Stimulated activated CD4-positive, alpha-beta T cell treated with anti-CD3 and anti-CD28 coated beads, Interleukin-12 subunit alpha, Interleukin-12 subunit beta, amount 100 ng/mL, for 4 hours (primary cell): Measurements from ENCODE around the gene KDM1B.
A peak's percentile ranks its signal among the peaks of the same experiment; 100 is the strongest.

Source experiments
- DNase-seq: peaks from one replicate; pipeline ENCODE4 v3.0.0-alpha.2; 2020

The KDM1B gene

DNA sequence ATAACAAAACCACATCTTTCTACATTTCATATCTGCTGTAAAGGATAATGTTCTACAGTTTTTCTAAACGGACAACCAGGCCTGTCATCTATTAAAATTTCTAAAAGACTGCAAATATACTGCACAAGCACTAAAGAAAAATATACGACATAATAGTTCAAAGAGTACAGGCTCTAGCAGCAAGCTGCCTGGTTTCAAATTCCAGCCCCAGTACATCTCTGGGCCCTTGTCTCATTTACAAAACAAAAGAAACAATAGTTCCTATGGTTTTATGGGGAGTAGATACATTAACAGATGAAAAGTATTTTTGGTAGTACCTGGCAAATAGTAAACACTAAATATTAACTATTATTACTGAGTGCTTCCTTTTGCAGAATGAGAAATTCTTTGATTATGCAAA, 85.0 kb downstream of the KDM1B start:
- no peak for DNase-seq

DNA sequence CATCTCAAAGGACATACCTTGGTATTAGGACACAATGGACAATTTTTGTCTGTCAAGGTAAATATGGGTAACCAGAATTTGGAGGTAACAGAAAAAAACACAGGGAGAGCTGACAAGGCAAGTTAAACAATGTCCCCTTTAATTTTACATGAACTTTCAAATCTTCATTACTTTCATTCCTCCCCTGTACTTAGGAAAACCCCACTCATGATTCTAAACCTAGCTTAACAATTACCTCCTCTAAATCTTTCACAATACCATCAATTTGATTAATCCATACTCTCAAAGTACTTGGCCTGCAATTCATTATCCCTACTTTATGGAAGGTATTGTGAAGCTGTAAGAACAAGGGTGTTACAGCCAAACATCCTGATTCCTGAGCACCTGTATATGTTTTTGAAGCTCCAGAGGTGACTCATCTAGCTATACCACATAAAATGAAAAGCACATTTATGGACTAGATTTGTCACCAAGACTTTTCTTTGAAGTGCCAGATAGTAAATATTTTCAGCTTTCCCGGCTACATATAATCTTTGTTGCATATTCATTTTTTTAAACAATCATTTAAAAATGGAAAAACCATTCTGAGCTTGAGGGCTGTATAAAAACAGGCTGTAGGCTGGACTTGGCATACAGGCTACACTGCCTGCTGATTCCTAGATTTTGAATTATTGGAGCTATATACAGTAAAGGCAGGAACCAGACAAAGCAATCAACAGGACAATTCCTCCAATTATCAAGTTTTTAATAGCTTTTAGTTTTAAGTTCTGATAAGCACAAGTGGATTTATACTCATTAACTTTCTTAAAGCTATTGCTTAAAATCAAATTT, 86.2 kb downstream of the KDM1B start:
- DNase-seq: no peak

DNA sequence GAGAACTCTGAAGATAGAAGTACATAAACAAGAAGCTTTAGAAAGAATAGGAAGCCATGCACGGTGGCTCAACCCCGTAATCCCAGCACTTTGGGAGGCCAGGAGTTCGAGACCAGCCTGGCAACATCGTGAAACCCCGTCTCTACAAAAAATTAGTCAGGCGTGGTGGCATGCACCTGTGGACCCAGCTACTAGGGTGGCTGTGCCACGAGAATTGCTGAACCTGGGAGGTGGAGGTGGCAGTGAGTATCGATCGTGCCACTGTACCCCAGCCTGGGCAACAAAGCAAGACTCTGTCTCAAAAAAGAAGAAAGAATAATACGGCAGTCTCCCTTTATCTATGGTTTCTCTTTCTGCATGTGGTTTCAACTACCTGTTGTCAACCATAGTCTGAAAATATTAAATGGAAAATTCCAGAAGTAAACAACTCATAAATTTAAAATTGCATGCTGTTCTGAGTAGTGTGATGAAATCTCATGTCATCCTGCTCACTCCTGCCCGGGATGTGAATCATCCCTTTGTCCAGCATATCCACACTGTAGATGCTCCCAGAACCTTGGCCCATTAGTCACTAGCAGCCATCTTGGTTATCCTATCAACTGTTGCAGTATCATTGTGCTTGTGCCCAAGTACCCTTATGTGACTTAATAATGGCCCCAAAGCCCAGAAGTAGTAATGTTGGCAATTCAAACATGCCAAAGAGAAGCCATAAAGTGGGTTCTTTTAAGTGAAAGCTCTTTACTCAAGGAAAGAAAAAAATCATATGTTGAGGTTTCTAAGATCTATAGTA, 87.0 kb downstream of the KDM1B start:
- DNase-seq: no peak

DNA sequence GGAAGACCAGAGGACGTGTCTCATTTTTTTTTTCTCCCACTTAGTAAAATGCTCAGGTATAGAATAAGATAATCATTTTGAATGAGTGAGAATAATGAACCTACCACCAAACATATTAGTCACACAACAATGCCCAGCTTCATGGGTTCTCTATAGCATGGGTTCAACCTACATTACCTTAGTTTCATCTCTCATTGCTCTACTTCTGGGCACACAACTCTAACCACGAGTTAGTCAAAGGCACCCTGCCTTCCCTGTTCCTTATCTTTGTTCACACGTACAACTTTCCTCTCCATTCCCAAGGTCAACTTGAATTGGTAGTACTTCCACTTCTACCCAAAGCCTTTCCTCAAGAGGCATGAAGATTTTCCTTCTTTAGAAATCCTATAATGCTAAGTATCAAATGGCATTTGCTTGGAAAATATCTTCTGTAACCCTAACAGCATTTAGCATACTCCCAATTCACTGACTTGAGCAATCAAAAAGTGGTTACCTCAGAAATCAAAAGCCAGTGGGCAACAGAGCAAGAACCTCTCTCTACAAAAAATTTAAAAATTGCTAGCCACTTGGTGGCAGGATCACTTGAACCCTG, 88.2 kb downstream of the KDM1B start:
- DNase-seq: no peak

DNA sequence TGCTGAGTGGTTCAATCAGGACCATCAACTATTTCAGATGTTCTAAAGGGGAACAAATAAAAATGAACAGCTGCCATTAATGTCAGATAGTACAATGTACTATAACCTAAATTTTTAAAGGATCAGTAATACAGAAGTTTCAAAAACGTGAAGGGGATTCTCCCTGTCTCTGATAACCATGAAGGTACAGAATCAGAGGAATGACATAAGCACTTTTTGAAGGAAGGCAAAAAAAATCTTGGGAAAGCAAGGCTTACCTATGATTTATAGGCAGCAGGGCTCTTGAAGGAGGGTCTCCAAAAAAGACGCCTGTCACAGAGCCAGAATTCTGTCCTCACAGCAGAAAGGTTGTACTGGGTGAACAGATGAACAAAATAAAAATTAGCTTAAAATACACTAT, 89.0 kb downstream of the KDM1B start:
- DNase-seq: no peak

DNA sequence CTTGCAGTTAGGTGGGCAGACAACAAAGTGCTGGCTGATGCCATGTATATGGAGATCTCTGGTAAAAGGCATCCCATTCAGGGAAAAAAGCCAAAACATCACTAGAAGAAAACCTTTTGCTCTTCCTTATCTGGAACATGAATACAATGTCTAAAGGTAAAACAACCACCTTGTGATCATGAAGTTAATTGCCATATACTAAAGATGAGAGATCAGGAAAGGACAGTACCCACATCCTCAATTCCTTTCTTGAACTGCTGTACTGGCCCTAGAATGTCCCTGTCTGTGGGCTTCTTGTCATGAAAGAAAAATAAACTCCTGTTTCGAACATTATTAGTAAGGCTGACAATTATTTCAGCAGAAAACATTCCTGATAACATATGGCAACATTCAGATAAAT, 89.9 kb downstream of the KDM1B start:
- no peak for DNase-seq

DNA sequence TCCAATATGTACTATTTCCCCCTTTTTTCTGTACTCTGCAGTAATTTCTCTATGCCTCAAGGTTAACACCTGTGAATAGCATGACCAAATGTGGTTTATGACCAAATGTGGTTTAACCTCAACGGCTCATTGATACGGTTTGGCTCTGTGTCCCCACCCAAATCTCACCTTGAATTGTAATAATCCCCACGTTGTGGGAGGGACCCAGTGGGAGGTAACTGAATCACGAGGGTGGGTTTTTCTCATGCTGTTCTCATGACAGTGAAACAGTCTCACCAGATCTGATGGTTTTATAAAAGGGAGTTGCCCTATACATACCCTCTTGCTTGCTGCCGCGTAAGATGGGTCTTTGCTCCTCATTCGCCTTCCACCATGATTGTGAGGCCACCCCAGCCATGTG, 90.4 kb downstream of the KDM1B start:
- no peak for DNase-seq

DNA sequence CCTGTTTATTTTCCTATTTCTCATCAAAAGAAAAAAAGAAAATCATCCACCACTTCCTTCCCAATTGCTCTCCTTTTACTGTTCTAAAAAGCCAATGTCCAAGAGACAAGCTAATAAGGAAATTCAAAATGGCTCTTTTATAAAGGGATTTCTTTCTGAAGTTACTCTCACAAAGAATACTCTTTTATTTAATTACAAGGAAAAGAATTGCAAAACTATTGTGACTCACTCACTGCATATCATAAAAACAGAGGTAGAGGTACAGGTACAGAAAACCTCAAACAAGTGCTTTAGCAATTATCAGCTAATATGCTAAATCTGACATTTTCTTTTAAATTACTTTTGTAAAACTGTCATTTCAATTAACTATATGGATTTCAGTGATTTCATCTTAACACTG, 91.0 kb downstream of the KDM1B start:
- no peak for DNase-seq

DNA sequence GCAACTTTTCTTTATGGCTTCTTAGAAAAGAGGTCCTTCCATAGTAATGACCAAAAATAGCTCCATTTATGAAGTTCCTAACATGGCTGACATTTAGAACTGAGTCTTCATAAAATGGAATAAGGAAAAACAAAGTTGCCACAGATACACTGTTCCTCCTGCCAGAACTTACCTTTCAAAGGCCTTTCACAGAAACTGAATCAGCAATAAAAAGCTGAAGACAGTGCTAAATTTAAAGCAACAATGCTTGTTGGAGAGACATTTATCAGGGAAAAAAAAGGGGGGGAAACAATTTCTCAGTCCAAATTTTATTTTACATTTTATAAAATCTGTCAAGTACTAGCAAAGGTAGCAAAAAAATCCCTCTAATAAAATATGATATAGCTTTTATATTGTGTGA, 91.8 kb downstream of the KDM1B start:
- no peak for DNase-seq

DNA sequence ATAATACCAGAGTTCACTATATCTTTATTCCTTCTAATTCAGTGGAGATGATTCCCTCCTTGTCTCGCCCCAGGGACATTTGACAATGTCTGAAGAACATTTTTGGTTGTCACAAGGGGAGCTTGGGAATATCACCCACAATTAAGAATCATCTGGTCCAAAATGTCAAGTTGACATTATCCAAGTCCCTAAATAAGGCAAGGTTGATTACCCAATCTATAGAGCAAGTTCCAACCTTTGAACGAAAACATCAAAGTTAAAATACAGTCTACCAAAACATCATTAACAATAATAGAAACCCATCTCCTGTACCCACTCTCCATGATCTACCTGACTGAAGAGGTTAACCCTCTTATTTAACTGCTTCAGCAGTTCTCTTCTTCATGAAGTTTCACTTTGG, 93.5 kb downstream of the KDM1B start:
- no peak for DNase-seq

DNA sequence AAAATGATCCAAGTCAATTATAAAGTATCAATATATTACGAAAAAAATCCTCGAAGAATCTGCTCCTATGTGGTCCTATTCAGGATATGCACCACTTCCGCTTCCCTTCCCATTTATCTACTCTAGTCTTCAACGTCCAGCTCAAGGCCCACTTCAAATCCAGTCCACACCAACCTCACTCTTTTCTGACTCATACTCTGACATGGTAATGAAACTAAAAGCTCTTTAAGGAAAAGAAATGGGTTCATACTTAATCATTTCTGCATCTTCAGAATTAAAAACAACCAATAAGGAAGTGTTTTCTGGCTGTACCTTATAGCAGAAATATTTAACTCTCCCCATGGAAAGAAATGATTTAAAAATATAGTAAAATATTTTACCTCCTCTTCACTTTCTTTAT, 94.0 kb downstream of the KDM1B start:
- no peak for DNase-seq

DNA sequence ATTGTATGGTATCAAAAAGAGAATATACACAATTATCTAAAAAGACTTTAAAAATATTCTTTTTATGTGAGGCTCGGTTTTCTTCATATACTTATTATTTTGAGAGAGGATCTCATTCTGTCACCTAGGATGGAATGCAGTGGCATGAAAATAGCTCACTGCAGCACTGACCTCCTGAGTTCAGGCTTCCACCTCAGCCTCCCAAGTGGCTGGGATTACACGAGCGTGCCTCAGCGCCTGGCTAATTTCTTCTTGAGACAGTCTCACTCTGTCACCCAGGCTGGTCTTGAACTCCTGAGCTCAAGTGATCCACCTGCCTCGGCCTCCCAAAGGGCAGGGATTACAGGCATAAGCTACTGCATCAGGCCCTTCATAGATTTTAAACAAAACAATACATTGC, 98.4 kb downstream of the KDM1B start:
- DNase-seq: no peak

DNA sequence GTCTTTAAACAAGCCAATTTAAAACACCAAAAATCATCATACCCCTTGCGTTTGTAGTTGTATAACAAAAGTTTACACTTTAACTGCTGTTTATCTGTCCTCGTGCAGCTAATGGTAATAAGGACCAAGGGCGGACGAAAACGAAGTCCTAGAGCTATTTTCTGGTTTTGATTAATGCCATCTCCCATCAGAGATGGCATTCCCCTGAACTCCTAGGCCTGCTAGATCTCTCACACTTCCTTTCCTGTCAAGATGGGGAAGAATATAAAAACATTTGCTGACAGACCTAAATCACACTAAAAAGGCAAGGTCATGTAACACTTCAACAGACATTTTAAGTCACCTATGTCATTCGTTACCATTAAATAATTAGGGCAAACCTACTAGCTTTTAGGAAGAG, 99.6 kb downstream of the KDM1B start:
- no peak for DNase-seq

DNA sequence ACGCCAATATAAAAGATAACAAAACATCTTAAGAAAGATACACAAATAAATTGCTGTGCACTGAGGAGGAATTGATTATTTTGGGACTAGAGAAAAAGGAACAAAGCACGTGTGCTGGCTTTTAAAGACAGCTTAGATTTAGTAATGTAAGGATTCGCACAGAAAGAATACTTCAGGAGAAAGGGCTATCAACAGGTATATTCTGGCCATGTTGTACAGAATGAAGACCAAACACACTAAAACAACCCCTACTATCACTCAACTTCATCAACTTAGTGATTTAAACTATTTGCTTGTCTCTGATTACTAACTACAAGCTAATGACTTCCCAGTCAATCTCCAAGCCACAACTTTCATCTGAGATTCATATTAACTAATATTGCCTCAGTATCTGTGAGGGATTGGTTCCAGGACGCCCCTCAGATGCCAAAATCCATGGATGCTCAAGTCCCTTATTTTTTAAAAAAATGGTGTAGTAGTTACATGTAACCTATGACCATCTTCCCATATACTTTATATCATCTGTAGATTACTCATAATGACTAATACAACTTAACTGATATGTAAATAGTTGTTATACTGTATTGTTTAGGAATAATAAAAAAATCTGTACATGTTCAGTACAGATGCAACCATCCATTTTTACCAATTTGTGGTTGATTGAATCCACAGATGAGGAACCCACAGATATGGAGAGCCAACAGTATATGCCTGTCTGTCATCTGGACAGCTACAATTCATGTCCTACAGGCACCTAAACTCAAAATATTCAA, 104.6 kb downstream of the KDM1B start:
- no peak for DNase-seq

DNA sequence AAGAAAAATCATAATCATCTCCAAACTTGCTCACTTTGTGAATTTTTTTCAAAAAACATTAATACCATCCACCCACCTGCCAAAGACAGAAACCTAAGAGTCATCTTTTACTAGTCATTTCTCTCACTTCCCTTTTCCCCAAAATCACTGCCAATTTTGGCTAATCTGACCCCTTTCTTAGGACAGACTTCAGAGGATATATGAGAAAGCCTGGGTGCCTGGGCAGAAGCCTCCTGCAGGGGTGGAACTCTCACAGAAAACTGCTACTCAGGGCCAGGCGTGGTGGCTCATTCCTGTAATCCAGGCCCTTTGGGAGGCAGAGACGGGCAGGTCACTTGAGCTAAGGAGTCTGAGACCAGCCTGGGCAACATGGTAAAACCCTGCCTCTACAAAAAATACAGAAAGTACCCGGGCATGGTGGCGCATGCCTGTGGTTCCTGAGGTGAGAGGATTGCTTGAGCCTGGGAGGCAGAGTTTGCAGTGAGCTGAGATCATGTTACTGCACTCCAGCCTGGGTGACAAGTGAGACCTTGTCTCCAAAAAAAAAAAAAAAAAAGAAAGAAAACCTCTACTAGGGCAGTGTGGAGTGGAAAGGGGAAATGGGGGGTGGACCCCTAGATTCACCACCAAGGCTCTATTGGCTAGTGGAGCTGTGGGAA, 105.4 kb downstream of the KDM1B start:
- DNase-seq: no peak

DNA sequence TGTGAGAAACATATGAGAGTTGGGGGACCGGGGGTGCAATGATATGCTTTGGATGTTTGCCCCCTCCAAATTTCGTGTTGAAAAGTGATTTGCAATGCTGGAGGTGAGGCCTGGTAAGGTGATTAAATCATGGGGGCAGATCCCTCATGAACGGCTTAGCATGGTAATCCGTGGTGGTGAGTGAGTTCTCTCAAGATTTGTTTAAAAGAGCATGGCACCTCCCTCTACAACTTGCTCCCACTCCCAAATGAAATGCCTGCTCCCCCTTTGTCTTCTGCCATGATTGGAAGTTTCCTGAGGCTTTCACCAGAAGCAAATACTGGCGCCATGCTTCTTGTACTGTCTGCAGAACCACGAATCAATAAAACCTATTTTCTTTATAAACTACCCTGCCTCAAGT, 106.7 kb downstream of the KDM1B start:
- DNase-seq: no peak

DNA sequence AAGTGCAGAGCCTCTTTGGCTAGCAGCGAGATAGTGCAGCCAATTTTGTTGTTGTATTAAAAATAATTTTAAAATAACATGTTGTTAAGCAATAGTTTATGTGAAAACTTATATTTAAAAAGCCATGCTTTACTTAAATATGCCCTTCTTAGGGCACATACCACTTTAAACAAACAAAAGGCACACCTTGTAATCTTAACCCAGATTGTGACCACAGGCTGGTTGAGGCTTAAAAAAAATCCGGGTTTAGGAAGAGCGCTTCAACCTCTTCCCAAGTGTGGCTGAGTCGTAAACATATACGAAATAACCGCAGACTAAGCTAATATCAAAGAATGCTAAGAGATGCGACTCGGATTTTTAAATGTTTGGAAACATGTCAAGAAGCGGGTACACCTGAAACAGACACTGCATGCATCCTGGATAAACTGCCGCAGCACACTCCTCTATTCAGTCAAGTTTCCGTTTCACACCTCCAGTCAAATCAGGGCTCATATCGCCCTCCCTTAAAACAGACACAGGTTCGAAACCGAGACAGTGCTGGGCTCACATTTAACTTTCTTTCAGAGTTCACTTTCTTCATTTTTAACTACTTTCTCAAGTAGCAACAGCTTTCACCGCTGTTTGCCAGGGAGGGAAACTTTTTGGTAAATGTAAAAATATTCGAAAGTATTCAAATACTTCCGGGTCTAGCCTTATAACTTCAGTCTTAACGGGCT, 107.6 kb downstream of the KDM1B start:
- DNase-seq: peak; percentile 31

DNA sequence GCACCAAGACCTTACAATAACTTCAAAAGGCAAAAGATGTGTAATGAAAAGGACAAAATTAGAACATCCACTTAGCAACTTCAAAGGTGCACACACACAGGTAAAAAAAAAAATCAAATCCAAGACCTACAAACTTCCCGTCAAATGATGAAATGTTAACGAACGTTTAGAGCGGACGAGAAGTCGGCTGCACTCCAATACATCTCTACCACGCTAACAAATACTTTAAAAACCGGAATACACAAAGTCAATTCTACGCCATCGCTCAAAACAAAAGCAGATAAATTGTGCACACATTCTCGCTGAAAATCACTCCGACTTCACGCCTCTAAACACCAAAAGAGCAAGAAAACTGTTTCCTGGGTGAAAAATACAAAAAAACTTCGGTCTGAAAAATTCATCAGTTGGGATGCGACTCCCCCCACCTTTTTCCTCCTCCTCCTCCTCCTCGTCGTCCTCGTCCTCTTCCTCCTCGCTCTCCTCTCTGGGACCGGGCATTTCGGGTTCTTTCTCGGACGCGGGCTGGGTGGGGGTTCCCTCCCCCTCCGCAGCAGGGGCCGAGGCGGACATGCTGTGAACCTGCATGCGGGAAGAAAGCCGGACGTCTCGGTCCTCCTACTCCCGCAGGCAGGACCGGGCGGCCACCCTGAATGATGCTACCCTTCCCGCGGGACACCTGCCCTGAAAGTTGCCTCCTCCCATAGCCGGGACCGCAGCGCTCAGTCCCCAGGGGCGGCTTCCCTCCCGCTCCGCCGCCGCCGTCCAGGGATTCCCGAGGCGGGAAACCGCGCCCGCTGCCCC, 108.4 kb downstream of the KDM1B start:
- peak; percentile 20 for DNase-seq

DNA sequence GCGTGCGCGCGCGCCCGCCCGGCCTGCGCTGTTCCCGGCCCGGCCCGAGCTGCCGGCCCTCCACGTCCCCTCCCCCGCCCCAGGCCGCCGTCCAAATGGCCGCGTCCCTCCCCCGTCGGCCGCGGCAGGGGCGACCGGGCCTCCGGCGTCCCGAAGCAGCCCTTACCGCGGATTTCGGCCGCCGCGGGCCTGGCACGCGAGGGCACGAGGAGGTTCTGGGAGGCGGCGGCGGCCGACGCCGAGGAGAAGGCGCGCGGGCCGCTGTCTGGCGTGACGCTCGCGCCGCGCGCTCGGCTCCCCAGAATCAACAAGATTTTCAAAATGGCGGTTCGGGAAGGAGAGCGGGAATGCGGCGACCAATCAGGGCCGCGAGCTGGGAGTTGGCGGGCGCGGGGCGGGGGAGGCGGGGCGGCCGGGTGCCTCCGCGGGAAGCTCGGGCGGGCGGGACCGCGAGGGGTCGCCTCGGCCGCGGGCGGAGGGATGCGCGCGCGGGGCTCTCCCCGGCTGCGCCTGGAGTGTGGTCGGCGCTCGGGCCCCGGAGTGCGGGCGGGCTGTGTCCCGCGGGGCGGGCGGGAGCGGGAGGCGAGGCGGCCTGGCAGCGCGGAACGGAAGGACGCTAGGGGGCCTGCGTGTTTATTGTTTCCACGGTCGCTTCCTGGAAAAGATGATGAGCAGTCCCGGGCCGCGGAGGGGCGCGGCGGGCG, 109.1 kb downstream of the KDM1B start, which contains the start of gene DEK:
Gene DEK (minus strand): TSS at position 312 of the 704 bp plus-strand sequence. CDS start 543 bp downstream, outside the sequence.
- DNase-seq: peak; percentile 79

DNA sequence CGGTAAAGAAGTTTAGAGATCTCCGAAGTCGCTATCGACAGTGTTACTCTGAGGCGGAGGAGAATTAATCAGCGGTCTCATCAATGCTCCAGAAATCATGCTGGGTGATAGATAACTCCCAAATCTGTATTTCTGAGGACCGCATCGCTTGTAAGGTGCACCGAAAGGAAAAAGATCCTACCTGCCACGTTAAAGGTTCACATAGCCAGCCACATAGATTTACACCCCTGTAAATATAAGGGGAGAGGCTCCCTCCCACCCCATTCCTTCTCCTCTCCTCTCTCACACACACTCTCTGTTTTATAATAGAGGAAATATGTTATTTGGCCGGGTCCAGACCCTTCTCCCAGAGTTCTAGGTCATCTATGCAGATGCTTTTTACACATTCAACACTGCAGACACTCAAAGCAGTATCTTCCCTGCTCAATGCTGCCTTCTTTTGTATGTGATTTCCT, 109.7 kb downstream of the KDM1B start:
- no peak for DNase-seq
